GM12878 (cell line): ENCODE data around the gene MROH2B. TPM values are rescaled to one million over a fixed set of nuclear protein-coding genes. Genes with fewer than 3 reads are reported as not detected.

Experiments used
- ATAC-seq: fragments of 200-7000 bp; cut with Tn5 transposase; 3 replicates; pipeline ENCODE4 v1.9.1; 2020; ENCODE audit warnings: mild to moderate bottlenecking, moderate library complexity
- BruUV-seq: library from RNA; stranded (reverse); fragments of 400-500 nt; replicated peaks from 2 replicates; lab custom pipeline; 2021; lab: Mats Ljungman, UMichigan
- CTCF ChIA-PET: fragments of 300-600 bp; sonication (Branson Sonifier 250); formaldehyde crosslinking; extraction: SDS; loops from one replicate; lab custom pipeline; 2021; ENCODE audit warnings: inconsistent platforms; lab: Yijun Ruan, JAX
- POLR2A ChIA-PET: fragments of 350-600 bp; formaldehyde crosslinking; extraction: SDS; loops from one replicate; lab custom pipeline; 2021; ENCODE audit warnings: inconsistent platforms; lab: Charles Lee
- RAD21 ChIA-PET: fragments of 300-600 bp; sonication (Branson Sonifier 250); formaldehyde crosslinking; loops from one replicate; lab custom pipeline; 2023; ENCODE audit warnings: antibody characterized with exemption; ENCODE audit not compliant: unreplicated experiment; lab: Charles Lee
- SMC1A ChIA-PET: fragments of 300-600 bp; sonication (Branson Sonifier 250); formaldehyde crosslinking; loops from one replicate; lab custom pipeline; 2023; ENCODE audit not compliant: unreplicated experiment, uncharacterized antibody; lab: Charles Lee
- DNase-seq: peaks from one replicate; pipeline ENCODE4 v3.0.0-alpha.2; 2011; ENCODE audit warnings: low read depth, low spot score
- FAIRE-seq: peaks from 3 replicates; lab custom pipeline; 2011; peaks lifted over from hg19 to GRCh38; lab: Jason Lieb, UNC
- H2AFZ ChIP-seq: 2 replicates; pipeline ENCODE4 v1.6.0; 2011; ENCODE audit warnings: low read depth, low read length, control low read depth; ENCODE audit not compliant: control insufficient read depth
- H3K27ac ChIP-seq: 2 replicates; pipeline ENCODE4 v1.5.1; 2011; ENCODE audit warnings: control low read depth; ENCODE audit not compliant: control insufficient read depth, insufficient read depth
- H3K27me3 ChIP-seq, 2 experiments: replicated peaks in 1 of 2; 2 replicates each; pipeline versions ENCODE4 v1.6.0 to v1.6.1; 2011; ENCODE audit warnings: low read length in 1 of 2; ENCODE audit not compliant: control insufficient read depth in 2 of 2, insufficient read depth in 2 of 2
- H3K36me3 ChIP-seq, 2 experiments: 2 replicates each; pipeline ENCODE4 v1.5.1; 2011; ENCODE audit warnings: low read length in 1 of 2; ENCODE audit not compliant: control insufficient read depth in 2 of 2, insufficient read depth in 2 of 2
- H3K4me1 ChIP-seq: 2 replicates; pipeline ENCODE4 v1.6.1; 2011; ENCODE audit warnings: mild to moderate bottlenecking, low read length, moderate library complexity, mixed read lengths; ENCODE audit not compliant: control insufficient read depth, insufficient read depth
- H3K4me2 ChIP-seq: 2 replicates; pipeline ENCODE4 v1.6.0; 2011; ENCODE audit warnings: control low read depth; ENCODE audit not compliant: control insufficient read depth, insufficient read depth
- H3K4me3 ChIP-seq: fragments of 200-600 bp; sonication (generic); 2 replicates; pipeline ENCODE4 v1.5.1; 2016
- H3K79me2 ChIP-seq: 2 replicates; pipeline ENCODE4 v1.6.0; 2011; ENCODE audit warnings: low read length; ENCODE audit not compliant: control insufficient read depth, insufficient read depth
- H3K9ac ChIP-seq: 2 replicates; pipeline ENCODE4 v1.8.0; 2011; ENCODE audit warnings: low read length, control low read depth, mixed read lengths; ENCODE audit not compliant: control insufficient read depth, insufficient read depth
- H3K9me3 ChIP-seq: replicated peaks from 3 replicates; pipeline ENCODE4 v1.5.1; 2011; ENCODE audit warnings: mild to moderate bottlenecking, low read length; ENCODE audit not compliant: control insufficient read depth, insufficient read depth
- H4K20me1 ChIP-seq: 2 replicates; pipeline ENCODE4 v1.6.0; 2011; ENCODE audit not compliant: control insufficient read depth, insufficient read depth
- ASH2L ChIP-seq: fragments of 300-600, 200-600 bp; sonication (generic); IDR thresholded peaks from 2 replicates; pipeline ENCODE4 v1.6.1; 2017; ENCODE audit warnings: low read depth, mild to moderate bottlenecking, borderline replicate concordance
- CBX5 ChIP-seq: sonication (generic); IDR thresholded peaks from 2 replicates; pipeline ENCODE4 v1.6.1; 2016; ENCODE audit warnings: low read depth, moderate library complexity, mild to moderate bottlenecking, inconsistent platforms
- CHD1 ChIP-seq: IDR thresholded peaks from 2 replicates; pipeline ENCODE4 v1.6.1; 2012; ENCODE audit warnings: low read depth, low read length, improper control_type of control experiment
- E2F4 ChIP-seq: IDR thresholded peaks from 2 replicates; pipeline ENCODE4 v1.6.1; 2012; ENCODE audit warnings: low read depth, low read length, improper control_type of control experiment
- MEF2B ChIP-seq: fragments of 450-650 bp; IDR thresholded peaks from 2 replicates; pipeline ENCODE4 v1.6.1; 2018; ENCODE audit warnings: mild to moderate bottlenecking, moderate library complexity; ENCODE audit not compliant: partially characterized antibody, poor library complexity, severe bottlenecking
- MTA3 ChIP-seq: IDR thresholded peaks from 2 replicates; pipeline ENCODE4 v1.6.1; 2012; ENCODE audit warnings: low read length, inconsistent platforms, borderline replicate concordance
- PBX3 ChIP-seq: IDR thresholded peaks from 2 replicates; pipeline ENCODE4 v1.6.1; 2011; ENCODE audit warnings: mild to moderate bottlenecking, low read depth, low read length, moderate library complexity; ENCODE audit not compliant: insufficient replicate concordance
- RB1 ChIP-seq: fragments of 450-650 bp; formaldehyde crosslinking; IDR thresholded peaks from 2 replicates; pipeline ENCODE4 v1.6.1; 2017; ENCODE audit warnings: mild to moderate bottlenecking, borderline replicate concordance
- REST ChIP-seq: IDR thresholded peaks from 2 replicates; pipeline ENCODE4 v1.6.1; 2012; ENCODE audit warnings: mild to moderate bottlenecking, low read depth, low read length
- ZBTB33 ChIP-seq: fragments of 450-650 bp; IDR thresholded peaks from 2 replicates; pipeline ENCODE4 v1.6.1; 2017; ENCODE audit warnings: mild to moderate bottlenecking
- ZNF24 ChIP-seq: fragments of 450-650 bp; IDR thresholded peaks from 2 replicates; pipeline ENCODE4 v1.6.1; 2017; ENCODE audit warnings: antibody characterized with exemption, mild to moderate bottlenecking
- ZNF274 ChIP-seq: IDR thresholded peaks from one replicate; pipeline ENCODE4 v1.8.0; 2011; ENCODE audit not compliant: insufficient read length, insufficient read depth
- WGBS: methylation state at CpG from one replicate; pipeline ENCODE4 v1.1.6; 2016; ENCODE audit warnings: low lambda C conversion rate; ENCODE audit not compliant: insufficient replicate concordance, insufficient coverage; ENCODE audit errors: missing lambda C conversion rate; 5-methylcytosine and 5-hydroxymethylcytosine counted together
- in situ Hi-C: fragments of 300-500 bp; cut with MboI; formaldehyde crosslinking; loops from 9 replicates; pipeline ENCODE4 v1.14.3; 2018; ENCODE audit warnings: mixed read lengths
- intact Hi-C: fragments of 100-400 bp; cut with micrococcal nuclease; formaldehyde crosslinking; loops from one replicate; pipeline ENCODE4 v1.14.2; 2022; ENCODE audit not compliant: unreplicated experiment
- polyA plus RNA-seq, 11 experiments: library from polyadenylated mRNA; depleted of rRNA in 4 of 11; unstranded in 6 of 11; stranded (reverse) in 5 of 11; fragments of >200 nt; fragmentation: Nextera tagmentation in 4 of 11; fragmentation: Illumina TruSeq in 1 of 11; extraction: Ambion mirVana in 4 of 11; extraction: Trizol in 1 of 11; gene quantifications; 1 replicate in 1 of 11; 2 replicates in 10 of 11; pipeline versions ENCODE4 v1.2.1 to v1.2.3, GENCODE V29; 2011 to 2016; ENCODE audit warnings: inconsistent platforms in 2 of 11, missing spikeins in 2 of 11, low read depth in 1 of 11
- total RNA-seq, 4 experiments: library from RNA; depleted of rRNA in 3 of 4; stranded (reverse); fragments of >200 nt in 3 of 4; fragmentation: Illumina TruSeq in 1 of 4; extraction: Trizol in 1 of 4; gene quantifications; 2 replicates each; pipeline versions ENCODE4 v1.2.1 to v1.2.3, GENCODE V29; 2013 to 2021

The MROH2B gene
- total and polyA plus RNA-seq, 10 of the 15 experiments (the other 5 are each of a cell fraction or from before 2014, with no cell fraction given), result not detected

- no peak for TF ChIP-seq E2F4
- no peak for TF ChIP-seq RB1
- TF ChIP-seq CHD1, result no peak
Observed at GRCh38 chr5:40991168-40991980, 79.8 kb downstream of the MROH2B start (continued).

- intact Hi-C loops (no loop called here), in situ Hi-C loops (no loop called here)
- Histone ChIP-seq H3K27me3 (no peaks in the 10 kb centered on the region; a peak in 1 of 4 replicates), H3K27ac (no peak overlapping the region), H3K36me3 (no peaks in the 10 kb centered on the region), H4K20me1 (no peaks in the 10 kb centered on the region), H3K79me2 (no peaks in the 10 kb centered on the region), H3K9me3 (no peaks in the 10 kb centered on the region), H3K4me2 (no peak overlapping the region), H3K4me3 (no peak overlapping the region), H2AFZ (no peak overlapping the region), H3K9ac (no peak overlapping the region), H3K4me1 (no peaks in the 10 kb centered on the region)
- DNase-seq (no peak), ATAC-seq (no peak), FAIRE-seq (no peak)
- RAD21 ChIA-PET, result no interaction called here
- SMC1A ChIA-PET, result no interaction called here
- 63% methylated on average over 8 of the region's 8 CpGs for WGBS
- no TSS peak for BruUV-seq
- CTCF ChIA-PET, result no interaction called here
- POLR2A ChIA-PET, result no interaction called here
- TF ChIP-seq PBX3, result no peak
- TF ChIP-seq ZBTB33, result no peak
- TF ChIP-seq ZNF274, result no peak
- no peak for TF ChIP-seq MTA3
- TF ChIP-seq CBX5, result no peak
- no peak for TF ChIP-seq MEF2B
- no peak for TF ChIP-seq CHD1
- no peak for TF ChIP-seq REST
- no peak for TF ChIP-seq ZNF24
- no peak for TF ChIP-seq ASH2L
Observed at GRCh38 chr5:40988746-40989510, 82.2 kb downstream of the MROH2B start.
